Measurements from ENCODE around the gene GPR55. TPM values are rescaled to one million over a fixed set of nuclear protein-coding genes. Genes with fewer than 3 reads are reported as not detected.
A peak's percentile ranks its signal among the peaks of the same experiment; 100 is the strongest.

Gene GPR55
- total RNA-seq, 1 donor from 2014 or later = not detected

DNA sequence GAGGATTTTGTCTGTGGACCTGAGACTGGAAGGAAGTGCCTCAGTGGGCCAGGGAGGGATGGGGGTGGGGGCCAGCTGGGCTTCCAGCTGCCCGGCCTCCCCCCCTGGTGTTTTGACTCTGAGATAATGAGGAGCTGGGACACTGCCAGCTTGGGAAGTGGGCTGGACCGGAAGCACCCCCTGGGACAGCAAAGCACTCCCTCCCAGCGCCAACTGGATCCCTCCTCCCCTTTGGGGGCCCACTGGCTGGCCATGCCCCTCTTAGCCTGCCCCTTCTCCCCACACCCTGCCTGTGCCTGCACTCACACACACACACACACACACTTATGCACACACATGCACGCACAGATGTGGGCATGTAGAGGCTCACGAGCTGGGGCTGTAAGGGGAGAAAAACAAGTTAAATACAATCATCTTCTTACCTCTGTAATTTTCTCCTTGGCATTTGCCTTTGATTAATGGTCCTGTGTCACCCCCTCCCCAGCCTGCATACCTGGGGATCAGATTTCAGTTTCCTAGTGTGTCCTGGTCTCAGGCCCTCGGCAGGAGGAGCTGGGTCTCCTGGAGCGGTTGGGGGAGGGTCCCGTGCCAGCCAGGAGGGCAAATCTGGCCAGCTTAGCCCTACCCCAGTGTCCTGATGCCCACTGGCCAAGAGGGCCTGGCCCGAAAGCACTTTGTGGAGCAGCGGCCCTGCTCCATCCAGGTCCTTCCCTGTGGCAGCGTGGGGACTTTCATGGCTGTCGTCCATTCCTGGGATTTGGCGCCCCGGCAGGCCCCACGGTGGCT, 56.7 kb downstream of the GPR55 start:
- DNase-seq (ENCODE audit: low read depth) = no peak

DNA sequence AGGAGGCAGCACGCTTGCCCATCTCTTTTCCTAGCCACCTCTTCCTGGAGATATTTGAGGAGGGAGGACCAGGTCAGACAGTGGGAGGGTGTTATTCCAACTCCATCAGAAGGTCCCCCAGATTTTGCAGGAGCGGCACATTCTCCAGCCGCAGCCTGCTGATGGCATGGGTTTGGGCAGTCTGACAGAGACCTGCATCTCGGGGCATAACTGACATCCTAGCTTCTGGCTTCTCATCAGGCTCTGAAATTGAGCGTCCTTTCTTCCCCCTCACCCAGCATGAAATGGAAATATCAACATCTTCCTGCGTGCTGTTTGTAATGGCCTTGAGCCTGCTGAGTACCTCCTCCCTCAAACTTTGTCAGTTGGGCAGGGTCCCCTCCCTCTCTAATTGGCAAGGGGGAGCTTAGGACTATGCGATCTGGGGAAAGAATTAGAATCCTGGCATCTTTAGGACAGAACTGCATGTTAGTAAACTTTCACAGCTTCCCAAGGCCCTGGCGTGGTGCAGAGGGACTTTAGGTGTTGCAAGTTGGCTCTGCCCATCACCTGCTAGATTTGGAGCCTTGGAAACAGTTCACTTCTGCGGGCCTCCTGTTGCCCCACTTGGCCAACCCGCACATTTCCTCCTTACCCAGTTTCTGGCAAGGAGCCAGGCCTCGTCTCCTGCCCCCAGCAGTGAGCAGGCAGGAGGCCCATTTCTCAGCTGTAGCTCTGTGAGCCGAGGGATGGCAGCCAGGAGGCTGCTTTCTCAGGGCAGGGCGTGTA, 58.1 kb downstream of the GPR55 start:
- DNase-seq (ENCODE audit: low read depth) = peak; percentile 42

GRCh38 chr2:230865766-230866755, 59.0 kb downstream of the GPR55 start:
- DNase-seq (ENCODE audit: low read depth) = no peak

GRCh38 chr2:230865307-230865765, 59.7 kb downstream of the GPR55 start:
- no peak for DNase-seq (ENCODE audit: low read depth)

DNA sequence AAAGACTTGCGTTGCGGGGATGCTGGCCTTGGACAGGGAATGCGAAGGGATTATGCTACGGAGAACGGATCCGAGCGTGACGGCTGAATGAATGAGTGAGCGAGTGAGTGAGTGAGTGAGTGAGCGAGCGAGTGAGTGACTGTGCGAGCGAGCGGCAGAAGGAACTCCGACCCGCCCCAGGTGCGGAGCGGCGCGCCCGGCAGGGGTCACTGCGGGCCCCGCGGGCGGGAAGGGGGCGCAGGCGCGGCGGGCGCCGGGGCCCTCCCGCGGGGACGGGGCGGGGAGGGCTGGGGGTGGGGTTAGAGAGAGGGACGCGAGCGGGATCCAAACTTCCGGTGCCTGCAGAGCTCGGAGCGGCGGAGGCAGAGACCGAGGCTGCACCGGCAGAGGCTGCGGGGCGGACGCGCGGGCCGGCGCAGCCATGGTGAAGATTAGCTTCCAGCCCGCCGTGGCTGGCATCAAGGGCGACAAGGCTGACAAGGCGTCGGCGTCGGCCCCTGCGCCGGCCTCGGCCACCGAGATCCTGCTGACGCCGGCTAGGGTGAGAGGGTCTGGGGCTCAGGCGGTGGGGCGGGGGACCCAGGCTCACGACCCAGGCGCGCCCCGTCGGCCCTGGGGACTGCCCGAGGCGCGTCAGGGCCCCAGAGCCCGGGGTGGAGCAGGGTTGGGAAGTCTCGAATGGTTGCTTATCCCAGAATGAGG, 60.3 kb downstream of the GPR55 start, which contains the start of gene ITM2C:
Gene ITM2C (plus strand): TSS at position 338 of the 702 bp plus-strand sequence. CDS start 84 bp downstream, at position 422.
- DNase-seq (ENCODE audit: low read depth) = peak; percentile 23

DNA sequence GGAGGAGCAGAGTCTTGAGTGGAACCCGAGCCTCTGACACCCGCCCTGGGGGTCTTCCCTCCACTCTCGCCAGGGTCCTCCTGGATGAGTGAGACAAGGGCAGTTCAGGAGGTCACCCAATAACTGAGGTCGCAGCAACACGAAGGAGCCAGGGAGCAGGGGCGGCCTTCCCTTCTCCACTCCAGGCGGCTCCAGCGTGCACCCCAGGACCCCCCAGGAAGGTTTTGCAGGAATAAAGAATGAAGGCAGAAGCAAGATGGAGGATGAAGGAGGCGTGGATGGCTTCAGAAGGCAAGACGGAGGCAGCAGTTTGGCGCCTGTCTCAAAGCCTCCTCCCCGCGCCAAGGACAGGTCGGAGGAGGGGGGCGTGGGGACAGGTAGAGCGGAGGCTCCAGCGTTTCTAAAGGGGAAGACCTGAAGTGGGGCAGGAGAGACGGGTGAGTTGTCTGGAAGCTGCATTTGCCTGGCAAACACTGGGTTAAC, 60.9 kb downstream of the GPR55 start:
- no peak for DNase-seq (ENCODE audit: low read depth)

- DNase-seq (ENCODE audit: low read depth) = no peak
Observed at GRCh38 chr2:230863442-230864121, 61.5 kb downstream of the GPR55 start.

DNA sequence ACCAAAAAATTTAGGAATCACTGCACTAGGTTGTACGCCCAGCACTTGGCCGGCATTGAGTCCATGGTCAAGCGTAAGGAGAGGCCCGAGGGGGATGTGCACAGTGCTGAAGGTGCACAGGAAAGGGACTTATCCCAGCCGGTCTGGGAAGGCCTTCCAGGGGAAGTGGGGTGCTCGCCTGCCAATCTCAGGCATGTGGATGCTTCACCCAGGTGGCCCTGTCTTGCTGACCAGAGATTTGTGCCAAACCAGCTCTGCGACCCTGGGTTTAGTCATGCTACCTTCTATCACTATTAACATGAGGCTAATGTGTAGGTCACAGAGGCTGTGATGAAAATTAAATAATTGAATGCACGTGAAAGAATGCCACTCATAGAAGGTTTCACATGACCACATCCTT, 62.0 kb downstream of the GPR55 start:
- no peak for DNase-seq (ENCODE audit: low read depth)

GRCh38 chr2:230862292-230862691, 62.8 kb downstream of the GPR55 start:
- DNase-seq (ENCODE audit: low read depth) = no peak

GRCh38 chr2:230861552-230862255, 63.3 kb downstream of the GPR55 start:
- no peak for DNase-seq (ENCODE audit: low read depth)

Other genes starting within 250 kb of the GPR55 start
- gene CAB39, start 212.4 kb downstream of the GPR55 start, total RNA-seq = 148 and 169 TPM in 2 replicates
- 46.5 and 85.7 TPM in 2 replicates for gene ITM2C, start 60.3 kb downstream of the GPR55 start, total RNA-seq
- gene SPATA3, start 70.9 kb upstream of the GPR55 start, total RNA-seq = not detected in 2 replicates
- gene C2orf72, start 112.3 kb upstream of the GPR55 start, total RNA-seq = 0.17 and 0.50 TPM in 2 replicates
- gene PSMD1, start 131.6 kb upstream of the GPR55 start, total RNA-seq = 121 and 135 TPM in 2 replicates
- gene HTR2B, start 199.8 kb upstream of the GPR55 start, total RNA-seq = 0.05 TPM in 1 of 2 replicates, not detected in the other